ENCODE data around the gene IGF2BP3. TPM values are rescaled to one million over a fixed set of nuclear protein-coding genes. Genes with fewer than 3 reads are reported as not detected.

IGF2BP3 gene
- total RNA-seq, 1 donor from 2014 or later, result 242 TPM

- Histone ChIP-seq H3K9me3 (ENCODE audit: low read depth) (no peaks in the 10 kb centered on the region), H3F3A (ENCODE audit: low read depth) (peaks cover under 1% of the 10 kb centered on the region), H3K4me1 (peaks cover 19% of the 10 kb centered on the region), H3K4me3 (no peak overlapping the region), H2AFZ (replicated peaks) (no peak overlapping the region), H3K27me3 (no peaks in the 10 kb centered on the region), H3K79me2 (ENCODE audit: low read depth) (peaks cover 18% of the 10 kb centered on the region), H3K4me2 (no peak overlapping the region), H3K27ac (peak overlapping the region; percentile 36), H3K9ac (no peak overlapping the region), H4K20me1 (ENCODE audit: low read depth) (peaks cover 32% of the 10 kb centered on the region), H3K36me3 (peaks cover 31% of the 10 kb centered on the region)
- peak overlapping the region; percentile 69 for H3K27ac Mint-ChIP-seq
- no peak for DNase-seq (ENCODE audit: low spot score)
- peaks cover 33% of the 10 kb centered on the region for H3K4me1 Mint-ChIP-seq
- H3K9me3 Mint-ChIP-seq, result no peaks in the 10 kb centered on the region
- H3K36me3 Mint-ChIP-seq, result peaks cover 58% of the 10 kb centered on the region
- peaks cover 3% of the 10 kb centered on the region for H3K27me3 Mint-ChIP-seq (ENCODE audit: insufficient read depth, low read depth)
- no peak for TF ChIP-seq EZH2 (IDR thresholded peaks at IDR 0.05)
- no peak for TF ChIP-seq EZH2phosphoT487 (IDR thresholded peaks at IDR 0.05)
- TF ChIP-seq CTCF (IDR thresholded peaks at IDR 0.05), result no peak
- H3K4me3 Mint-ChIP-seq, result no peak overlapping the region
Observed at GRCh38 chr7:23343806-23344475, 126.3 kb downstream of the IGF2BP3 start.

GRCh38 chr7:23343102-23343501 is 127.2 kb downstream of the IGF2BP3 start:
- H3K27ac Mint-ChIP-seq, result no peak overlapping the region
- Histone ChIP-seq H3F3A (ENCODE audit: low read depth) (no peaks in the 10 kb centered on the region), H3K27ac (peak overlapping the region; percentile 36), H3K9ac (no peak overlapping the region), H3K27me3 (no peaks in the 10 kb centered on the region), H3K79me2 (ENCODE audit: low read depth) (peaks cover 9% of the 10 kb centered on the region), H3K4me3 (no peak overlapping the region), H3K36me3 (peaks cover 39% of the 10 kb centered on the region), H2AFZ (replicated peaks) (no peak overlapping the region), H4K20me1 (ENCODE audit: low read depth) (peaks cover 23% of the 10 kb centered on the region), H3K4me2 (no peak overlapping the region), H3K4me1 (peaks cover 11% of the 10 kb centered on the region), H3K9me3 (ENCODE audit: low read depth) (no peaks in the 10 kb centered on the region)
- DNase-seq (ENCODE audit: low spot score), result no peak
- H3K27me3 Mint-ChIP-seq (ENCODE audit: insufficient read depth, low read depth), result peaks cover 3% of the 10 kb centered on the region
- peaks cover 58% of the 10 kb centered on the region for H3K36me3 Mint-ChIP-seq
- H3K4me3 Mint-ChIP-seq, result no peak overlapping the region
- peaks cover 27% of the 10 kb centered on the region for H3K4me1 Mint-ChIP-seq
- no peaks in the 10 kb centered on the region for H3K9me3 Mint-ChIP-seq
- TF ChIP-seq EZH2phosphoT487 (IDR thresholded peaks at IDR 0.05) (no peak), CTCF (IDR thresholded peaks at IDR 0.05) (no peak), EZH2 (IDR thresholded peaks at IDR 0.05) (no peak)

- Histone ChIP-seq H3K9me3 (ENCODE audit: low read depth) (no peaks in the 10 kb centered on the region), H3F3A (ENCODE audit: low read depth) (no peaks in the 10 kb centered on the region), H3K4me3 (no peak overlapping the region), H3K36me3 (peaks cover 50% of the 10 kb centered on the region), H3K79me2 (ENCODE audit: low read depth) (peaks cover 7% of the 10 kb centered on the region), H3K27me3 (no peaks in the 10 kb centered on the region), H3K27ac (no peak overlapping the region), H3K4me1 (peaks cover 9% of the 10 kb centered on the region), H3K9ac (no peak overlapping the region), H3K4me2 (no peak overlapping the region), H2AFZ (replicated peaks) (no peak overlapping the region), H4K20me1 (ENCODE audit: low read depth) (peaks cover 17% of the 10 kb centered on the region)
- TF ChIP-seq CTCF (IDR thresholded peaks at IDR 0.05) (no peak), EZH2 (IDR thresholded peaks at IDR 0.05) (no peak), EZH2phosphoT487 (IDR thresholded peaks at IDR 0.05) (no peak)
- no peak overlapping the region for H3K27ac Mint-ChIP-seq
- H3K4me3 Mint-ChIP-seq, result no peak overlapping the region
- H3K9me3 Mint-ChIP-seq, result no peaks in the 10 kb centered on the region
- peaks cover 59% of the 10 kb centered on the region for H3K36me3 Mint-ChIP-seq
- peaks cover 18% of the 10 kb centered on the region for H3K4me1 Mint-ChIP-seq
- DNase-seq (ENCODE audit: low spot score), result no peak
- peaks cover 3% of the 10 kb centered on the region for H3K27me3 Mint-ChIP-seq (ENCODE audit: insufficient read depth, low read depth)
Observed at GRCh38 chr7:23341846-23342598, 128.3 kb downstream of the IGF2BP3 start.

Measured in neural progenitor cell (in vitro differentiated cells).